GM23338 (cell line): ENCODE measurements around the gene RRP8. TPM values are rescaled to one million over a fixed set of nuclear protein-coding genes. Genes with fewer than 3 reads are reported as not detected.

Source experiments
- ATAC-seq: fragments of 200-7000 bp; cut with Tn5 transposase; 3 replicates; pipeline ENCODE4 v1.9.1; 2020
- DNase-seq: peaks from one replicate; pipeline ENCODE4 v3.0.0-alpha.2; 2015; ENCODE audit warnings: low spot score
- H2AFZ ChIP-seq: fragments of 200-600 bp; sonication (generic); 2 replicates; pipeline ENCODE4 v1.8.0; 2016; ENCODE audit warnings: antibody characterized with exemption, mild to moderate bottlenecking, moderate library complexity
- H3F3A ChIP-seq: fragments of 200-600 bp; sonication (generic); replicated peaks from 2 replicates; pipeline ENCODE4 v1.8.0; 2017; ENCODE audit warnings: antibody characterized with exemption, mixed run types, low read depth
- H3K27ac ChIP-seq: fragments of 200-600 bp; sonication (generic); 2 replicates; pipeline ENCODE4 v1.6.1; 2016; ENCODE audit warnings: low read depth
- H3K27me3 ChIP-seq: fragments of 200-600 bp; sonication (generic); 2 replicates; pipeline ENCODE4 v1.8.0; 2016; ENCODE audit warnings: mild to moderate bottlenecking, mixed run types, moderate library complexity; ENCODE audit not compliant: insufficient read depth
- H3K36me3 ChIP-seq: fragments of 200-600 bp; sonication (generic); 2 replicates; pipeline ENCODE4 v1.8.0; 2016; ENCODE audit warnings: mild to moderate bottlenecking; ENCODE audit not compliant: insufficient read depth
- H3K4me1 ChIP-seq: fragments of 200-600 bp; sonication (generic); 2 replicates; pipeline ENCODE4 v1.8.0; 2016; ENCODE audit warnings: mild to moderate bottlenecking, moderate library complexity; ENCODE audit not compliant: insufficient read depth
- H3K4me2 ChIP-seq: fragments of 200-600 bp; sonication (generic); 2 replicates; pipeline ENCODE4 v1.7.1; 2017; ENCODE audit warnings: mixed run types
- H3K4me3 ChIP-seq: fragments of 200-600 bp; sonication (generic); 2 replicates; pipeline ENCODE4 v1.6.1; 2016; ENCODE audit warnings: mixed run types
- H3K79me2 ChIP-seq: fragments of 200-600 bp; sonication (generic); replicated peaks from 2 replicates; pipeline ENCODE4 v1.8.0; 2017; ENCODE audit warnings: mild to moderate bottlenecking; ENCODE audit not compliant: insufficient read depth
- H3K9me2 ChIP-seq: fragments of 200-600 bp; sonication (generic); 2 replicates; pipeline ENCODE4 v1.8.0; 2017; ENCODE audit not compliant: insufficient read depth
- H4K20me1 ChIP-seq: fragments of 200-600 bp; sonication (generic); replicated peaks from 2 replicates; pipeline ENCODE4 v1.8.0; 2017; ENCODE audit warnings: mild to moderate bottlenecking; ENCODE audit not compliant: insufficient read depth
- H3K27ac Mint-ChIP-seq: 2 replicates; pipeline ENCODE4 v1.8.0; 2020; ENCODE audit warnings: inconsistent platforms, mild to moderate bottlenecking, moderate library complexity, mixed read lengths
- H3K27me3 Mint-ChIP-seq: 3 replicates; pipeline ENCODE4 v1.8.0; 2022; ENCODE audit warnings: low read depth, mild to moderate bottlenecking, moderate library complexity, mixed read lengths, inconsistent platforms; ENCODE audit not compliant: insufficient read depth, poor library complexity
- H3K36me3 Mint-ChIP-seq: 3 replicates; pipeline ENCODE4 v1.8.0; 2021; ENCODE audit warnings: low read depth, mild to moderate bottlenecking, inconsistent platforms, moderate library complexity, mixed read lengths
- H3K4me1 Mint-ChIP-seq: 3 replicates; pipeline ENCODE4 v1.8.0; 2020; ENCODE audit warnings: mild to moderate bottlenecking, inconsistent platforms, mixed read lengths
- H3K4me3 Mint-ChIP-seq: 3 replicates; pipeline ENCODE4 v1.8.0; 2021; ENCODE audit warnings: moderate library complexity, mild to moderate bottlenecking, inconsistent platforms, mixed read lengths
- H3K9me3 Mint-ChIP-seq: 3 replicates; pipeline ENCODE4 v1.8.0; 2020; ENCODE audit warnings: moderate library complexity, mild to moderate bottlenecking, inconsistent platforms, mixed read lengths
- EZH2 ChIP-seq: fragments of 200-600 bp; sonication (generic); IDR thresholded peaks from one replicate; pipeline ENCODE4 v1.8.0; 2017; ENCODE audit warnings: antibody characterized with exemption, mild to moderate bottlenecking, low read depth; ENCODE audit not compliant: unreplicated experiment
- EZH2phosphoT487 ChIP-seq: fragments of 200-600 bp; sonication (generic); IDR thresholded peaks from one replicate; pipeline ENCODE4 v1.8.1; 2018; ENCODE audit warnings: antibody characterized with exemption; ENCODE audit not compliant: unreplicated experiment
- JUNB ChIP-seq: IDR thresholded peaks from one replicate; pipeline ENCODE4 v1.6.1; 2016; ENCODE audit warnings: antibody characterized with exemption; ENCODE audit not compliant: unreplicated experiment
- STAT1 ChIP-seq: IDR thresholded peaks from one replicate; pipeline ENCODE4 v1.6.1; 2016; ENCODE audit warnings: antibody characterized with exemption; ENCODE audit not compliant: unreplicated experiment
- ZNF114 ChIP-seq: fragments of 250-450 bp; sonication (Bioruptor Pico); IDR thresholded peaks from 2 replicates; pipeline ENCODE4 v1.5.0; 2020; ENCODE audit warnings: mild to moderate bottlenecking, moderate library complexity
- ZNF331 ChIP-seq: fragments of 250-450 bp; sonication (Bioruptor Pico); IDR thresholded peaks from 2 replicates; pipeline ENCODE4 v1.5.0; 2020; ENCODE audit warnings: low read depth, mild to moderate bottlenecking, moderate library complexity
- polyA plus RNA-seq: library from polyadenylated mRNA; unstranded; fragments of >200 nt; fragmentation: Nextera tagmentation; extraction: Ambion mirVana; gene quantifications from 2 replicates; pipeline ENCODE4 v1.2.1, GENCODE V29; 2016
- total RNA-seq: library from RNA; depleted of rRNA; stranded (reverse); fragments of >200 nt; shearing (Covaris generic); gene quantifications from 2 replicates; pipeline ENCODE4 v1.2.3, GENCODE V29; 2014
- TF ChIP-seq, protein P1 (sequence below), 2 experiments: fragments of 200-600 bp in 1 of 2; sonication (generic) in 1 of 2; conservative IDR thresholded peaks; 2 replicates each; pipeline versions ENCODE4 v1.5.1 to v1.6.1; 2016 to 2017; ENCODE audit warnings: antibody characterized with exemption in 2 of 2, low read depth in 2 of 2, mild to moderate bottlenecking in 2 of 2, moderate library complexity in 1 of 2
- TF ChIP-seq, protein P2 (sequence below): fragments of 250-450 bp; sonication (Bioruptor Pico); IDR thresholded peaks from 2 replicates; pipeline ENCODE4 v1.5.0; 2020; ENCODE audit warnings: mild to moderate bottlenecking, moderate library complexity
- TF ChIP-seq, protein P3 (sequence below): IDR thresholded peaks from 2 replicates; pipeline ENCODE4 v1.6.1; 2016; ENCODE audit warnings: antibody characterized with exemption

RRP8 gene
- total and polyA plus RNA-seq, 2 experiments from 2014 or later, result 7.4 to 13.7 TPM

GRCh38 chr11:6642957-6643356 lies 39.5 kb upstream of the RRP8 start:
- Mint-ChIP-seq H3K36me3 (no peaks in the 10 kb centered on the region), H3K27ac (no peak overlapping the region), H3K9me3 (no peaks in the 10 kb centered on the region), H3K4me3 (no peak overlapping the region), H3K4me1 (no peaks in the 10 kb centered on the region), H3K27me3 (no peaks in the 10 kb centered on the region)
- Histone ChIP-seq H2AFZ (no peak overlapping the region), H3K36me3 (no peaks in the 10 kb centered on the region), H4K20me1 (no peaks in the 10 kb centered on the region), H3K79me2 (no peaks in the 10 kb centered on the region), H3K4me3 (no peak overlapping the region), H3K27ac (no peak overlapping the region), H3F3A (no peaks in the 10 kb centered on the region), H3K27me3 (no peaks in the 10 kb centered on the region), H3K4me1 (peaks cover 13% of the 10 kb centered on the region; the same call in 1 of the 2 replicates), H3K9me2 (0 out of 2 replicates have a peak, but pooled peaks cover 7% of the 10 kb centered on the region), H3K4me2 (no peak overlapping the region)
- DNase-seq (no peak), ATAC-seq (no peak)
- TF ChIP-seq ZNF114 (CRISPR knock-in tag), result no peak
- no peak for TF ChIP-seq EZH2phosphoT487
- TF ChIP-seq, protein P1, sequence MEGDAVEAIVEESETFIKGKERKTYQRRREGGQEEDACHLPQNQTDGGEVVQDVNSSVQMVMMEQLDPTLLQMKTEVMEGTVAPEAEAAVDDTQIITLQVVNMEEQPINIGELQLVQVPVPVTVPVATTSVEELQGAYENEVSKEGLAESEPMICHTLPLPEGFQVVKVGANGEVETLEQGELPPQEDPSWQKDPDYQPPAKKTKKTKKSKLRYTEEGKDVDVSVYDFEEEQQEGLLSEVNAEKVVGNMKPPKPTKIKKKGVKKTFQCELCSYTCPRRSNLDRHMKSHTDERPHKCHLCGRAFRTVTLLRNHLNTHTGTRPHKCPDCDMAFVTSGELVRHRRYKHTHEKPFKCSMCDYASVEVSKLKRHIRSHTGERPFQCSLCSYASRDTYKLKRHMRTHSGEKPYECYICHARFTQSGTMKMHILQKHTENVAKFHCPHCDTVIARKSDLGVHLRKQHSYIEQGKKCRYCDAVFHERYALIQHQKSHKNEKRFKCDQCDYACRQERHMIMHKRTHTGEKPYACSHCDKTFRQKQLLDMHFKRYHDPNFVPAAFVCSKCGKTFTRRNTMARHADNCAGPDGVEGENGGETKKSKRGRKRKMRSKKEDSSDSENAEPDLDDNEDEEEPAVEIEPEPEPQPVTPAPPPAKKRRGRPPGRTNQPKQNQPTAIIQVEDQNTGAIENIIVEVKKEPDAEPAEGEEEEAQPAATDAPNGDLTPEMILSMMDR (conservative IDR thresholded peaks at IDR 0.05; ENCODE audit: low read depth in 2 of 2), result no peak
- no peak for TF ChIP-seq JUNB
- TF ChIP-seq, protein P2, sequence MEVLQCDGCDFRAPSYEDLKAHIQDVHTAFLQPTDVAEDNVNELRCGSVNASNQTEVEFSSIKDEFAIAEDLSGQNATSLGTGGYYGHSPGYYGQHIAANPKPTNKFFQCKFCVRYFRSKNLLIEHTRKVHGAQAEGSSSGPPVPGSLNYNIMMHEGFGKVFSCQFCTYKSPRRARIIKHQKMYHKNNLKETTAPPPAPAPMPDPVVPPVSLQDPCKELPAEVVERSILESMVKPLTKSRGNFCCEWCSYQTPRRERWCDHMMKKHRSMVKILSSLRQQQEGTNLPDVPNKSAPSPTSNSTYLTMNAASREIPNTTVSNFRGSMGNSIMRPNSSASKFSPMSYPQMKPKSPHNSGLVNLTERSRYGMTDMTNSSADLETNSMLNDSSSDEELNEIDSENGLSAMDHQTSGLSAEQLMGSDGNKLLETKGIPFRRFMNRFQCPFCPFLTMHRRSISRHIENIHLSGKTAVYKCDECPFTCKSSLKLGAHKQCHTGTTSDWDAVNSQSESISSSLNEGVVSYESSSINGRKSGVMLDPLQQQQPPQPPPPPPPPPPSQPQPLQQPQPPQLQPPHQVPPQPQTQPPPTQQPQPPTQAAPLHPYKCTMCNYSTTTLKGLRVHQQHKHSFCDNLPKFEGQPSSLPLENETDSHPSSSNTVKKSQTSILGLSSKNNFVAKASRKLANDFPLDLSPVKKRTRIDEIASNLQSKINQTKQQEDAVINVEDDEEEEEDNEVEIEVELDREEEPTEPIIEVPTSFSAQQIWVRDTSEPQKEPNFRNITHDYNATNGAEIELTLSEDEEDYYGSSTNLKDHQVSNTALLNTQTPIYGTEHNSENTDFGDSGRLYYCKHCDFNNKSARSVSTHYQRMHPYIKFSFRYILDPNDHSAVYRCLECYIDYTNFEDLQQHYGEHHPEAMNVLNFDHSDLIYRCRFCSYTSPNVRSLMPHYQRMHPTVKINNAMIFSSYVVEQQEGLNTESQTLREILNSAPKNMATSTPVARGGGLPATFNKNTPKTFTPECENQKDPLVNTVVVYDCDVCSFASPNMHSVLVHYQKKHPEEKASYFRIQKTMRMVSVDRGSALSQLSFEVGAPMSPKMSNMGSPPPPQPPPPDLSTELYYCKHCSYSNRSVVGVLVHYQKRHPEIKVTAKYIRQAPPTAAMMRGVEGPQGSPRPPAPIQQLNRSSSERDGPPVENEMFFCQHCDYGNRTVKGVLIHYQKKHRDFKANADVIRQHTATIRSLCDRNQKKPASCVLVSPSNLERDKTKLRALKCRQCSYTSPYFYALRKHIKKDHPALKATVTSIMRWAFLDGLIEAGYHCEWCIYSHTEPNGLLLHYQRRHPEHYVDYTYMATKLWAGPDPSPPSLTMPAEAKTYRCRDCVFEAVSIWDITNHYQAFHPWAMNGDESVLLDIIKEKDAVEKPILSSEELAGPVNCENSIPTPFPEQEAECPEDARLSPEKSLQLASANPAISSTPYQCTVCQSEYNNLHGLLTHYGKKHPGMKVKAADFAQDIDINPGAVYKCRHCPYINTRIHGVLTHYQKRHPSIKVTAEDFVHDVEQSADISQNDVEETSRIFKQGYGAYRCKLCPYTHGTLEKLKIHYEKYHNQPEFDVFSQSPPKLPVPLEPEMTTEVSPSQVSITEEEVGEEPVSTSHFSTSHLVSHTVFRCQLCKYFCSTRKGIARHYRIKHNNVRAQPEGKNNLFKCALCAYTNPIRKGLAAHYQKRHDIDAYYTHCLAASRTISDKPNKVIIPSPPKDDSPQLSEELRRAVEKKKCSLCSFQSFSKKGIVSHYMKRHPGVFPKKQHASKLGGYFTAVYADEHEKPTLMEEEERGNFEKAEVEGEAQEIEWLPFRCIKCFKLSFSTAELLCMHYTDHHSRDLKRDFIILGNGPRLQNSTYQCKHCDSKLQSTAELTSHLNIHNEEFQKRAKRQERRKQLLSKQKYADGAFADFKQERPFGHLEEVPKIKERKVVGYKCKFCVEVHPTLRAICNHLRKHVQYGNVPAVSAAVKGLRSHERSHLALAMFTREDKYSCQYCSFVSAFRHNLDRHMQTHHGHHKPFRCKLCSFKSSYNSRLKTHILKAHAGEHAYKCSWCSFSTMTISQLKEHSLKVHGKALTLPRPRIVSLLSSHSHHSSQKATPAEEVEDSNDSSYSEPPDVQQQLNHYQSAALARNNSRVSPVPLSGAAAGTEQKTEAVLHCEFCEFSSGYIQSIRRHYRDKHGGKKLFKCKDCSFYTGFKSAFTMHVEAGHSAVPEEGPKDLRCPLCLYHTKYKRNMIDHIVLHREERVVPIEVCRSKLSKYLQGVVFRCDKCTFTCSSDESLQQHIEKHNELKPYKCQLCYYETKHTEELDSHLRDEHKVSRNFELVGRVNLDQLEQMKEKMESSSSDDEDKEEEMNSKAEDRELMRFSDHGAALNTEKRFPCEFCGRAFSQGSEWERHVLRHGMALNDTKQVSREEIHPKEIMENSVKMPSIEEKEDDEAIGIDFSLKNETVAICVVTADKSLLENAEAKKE (CRISPR knock-in tag), result no peak
- no peak for TF ChIP-seq ZNF331 (CRISPR knock-in tag)
- TF ChIP-seq EZH2, result no peak
- TF ChIP-seq STAT1, result no peak
- TF ChIP-seq, protein P3, sequence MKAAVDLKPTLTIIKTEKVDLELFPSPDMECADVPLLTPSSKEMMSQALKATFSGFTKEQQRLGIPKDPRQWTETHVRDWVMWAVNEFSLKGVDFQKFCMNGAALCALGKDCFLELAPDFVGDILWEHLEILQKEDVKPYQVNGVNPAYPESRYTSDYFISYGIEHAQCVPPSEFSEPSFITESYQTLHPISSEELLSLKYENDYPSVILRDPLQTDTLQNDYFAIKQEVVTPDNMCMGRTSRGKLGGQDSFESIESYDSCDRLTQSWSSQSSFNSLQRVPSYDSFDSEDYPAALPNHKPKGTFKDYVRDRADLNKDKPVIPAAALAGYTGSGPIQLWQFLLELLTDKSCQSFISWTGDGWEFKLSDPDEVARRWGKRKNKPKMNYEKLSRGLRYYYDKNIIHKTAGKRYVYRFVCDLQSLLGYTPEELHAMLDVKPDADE, result no peak
